Epithelial cell of esophagus (primary cell): ENCODE results near the gene RANBP17.
A peak's percentile ranks its signal among the peaks of the same experiment; 100 is the strongest.

Source experiments
- DNase-seq: peaks from one replicate; pipeline ENCODE4 v3.0.0; 2010; ENCODE audit warnings: low read depth
- H3K4me3 ChIP-seq: 2 replicates; pipeline ENCODE4 v1.5.1; 2011; ENCODE audit warnings: mild to moderate bottlenecking, low read length, control low read depth
- TF ChIP-seq, protein P1 (sequence below): IDR thresholded peaks from 2 replicates; pipeline ENCODE4 v1.5.1; 2011; ENCODE audit warnings: low read depth, mild to moderate bottlenecking, low read length, control low read depth, inconsistent platforms; ENCODE audit not compliant: insufficient read depth; ENCODE audit errors: missing control alignments

Gene RANBP17

DNA sequence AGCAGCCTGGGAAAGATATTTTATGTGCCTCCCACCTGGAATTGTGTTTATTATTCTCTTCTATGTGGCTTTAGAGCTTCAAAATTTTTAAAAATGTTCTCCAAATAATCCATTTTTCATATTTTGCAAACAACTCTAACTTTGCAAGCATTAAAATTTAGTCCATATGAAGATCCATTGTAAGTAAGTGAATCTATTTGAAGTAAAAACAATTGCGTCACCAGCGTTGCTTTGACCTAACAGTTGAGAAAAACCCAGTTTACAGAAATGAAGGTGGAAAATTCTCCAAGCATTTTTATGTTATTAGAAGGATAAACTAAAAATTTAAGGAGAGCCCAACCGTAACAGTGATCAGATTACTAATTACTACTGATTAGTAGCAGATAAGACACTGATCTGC is 408.3 kb downstream of the RANBP17 start:
- no peak overlapping the region for H3K4me3 ChIP-seq
- TF ChIP-seq, protein P1, sequence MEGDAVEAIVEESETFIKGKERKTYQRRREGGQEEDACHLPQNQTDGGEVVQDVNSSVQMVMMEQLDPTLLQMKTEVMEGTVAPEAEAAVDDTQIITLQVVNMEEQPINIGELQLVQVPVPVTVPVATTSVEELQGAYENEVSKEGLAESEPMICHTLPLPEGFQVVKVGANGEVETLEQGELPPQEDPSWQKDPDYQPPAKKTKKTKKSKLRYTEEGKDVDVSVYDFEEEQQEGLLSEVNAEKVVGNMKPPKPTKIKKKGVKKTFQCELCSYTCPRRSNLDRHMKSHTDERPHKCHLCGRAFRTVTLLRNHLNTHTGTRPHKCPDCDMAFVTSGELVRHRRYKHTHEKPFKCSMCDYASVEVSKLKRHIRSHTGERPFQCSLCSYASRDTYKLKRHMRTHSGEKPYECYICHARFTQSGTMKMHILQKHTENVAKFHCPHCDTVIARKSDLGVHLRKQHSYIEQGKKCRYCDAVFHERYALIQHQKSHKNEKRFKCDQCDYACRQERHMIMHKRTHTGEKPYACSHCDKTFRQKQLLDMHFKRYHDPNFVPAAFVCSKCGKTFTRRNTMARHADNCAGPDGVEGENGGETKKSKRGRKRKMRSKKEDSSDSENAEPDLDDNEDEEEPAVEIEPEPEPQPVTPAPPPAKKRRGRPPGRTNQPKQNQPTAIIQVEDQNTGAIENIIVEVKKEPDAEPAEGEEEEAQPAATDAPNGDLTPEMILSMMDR = no peak
- no peak for DNase-seq

DNA sequence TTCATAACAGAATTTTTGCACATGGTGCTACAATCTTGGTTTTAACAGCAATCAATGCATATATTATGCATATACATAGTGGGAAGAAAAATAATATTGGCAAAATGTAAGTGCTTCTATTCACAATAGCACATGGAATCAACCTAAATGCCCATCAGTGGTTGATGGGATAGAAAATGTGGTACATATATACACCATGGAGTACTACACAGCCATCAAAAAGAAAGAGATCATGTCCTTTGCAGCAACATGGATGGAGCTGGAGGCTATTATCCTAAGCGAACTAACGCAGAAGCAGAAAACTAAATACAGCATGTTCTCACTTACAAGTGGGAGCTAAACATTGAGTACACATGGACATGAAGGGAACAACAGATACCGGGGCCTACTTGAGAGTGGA is 410.0 kb downstream of the RANBP17 start:
- TF ChIP-seq, protein P1 = no peak
- no peak overlapping the region for H3K4me3 ChIP-seq
- no peak for DNase-seq

DNA sequence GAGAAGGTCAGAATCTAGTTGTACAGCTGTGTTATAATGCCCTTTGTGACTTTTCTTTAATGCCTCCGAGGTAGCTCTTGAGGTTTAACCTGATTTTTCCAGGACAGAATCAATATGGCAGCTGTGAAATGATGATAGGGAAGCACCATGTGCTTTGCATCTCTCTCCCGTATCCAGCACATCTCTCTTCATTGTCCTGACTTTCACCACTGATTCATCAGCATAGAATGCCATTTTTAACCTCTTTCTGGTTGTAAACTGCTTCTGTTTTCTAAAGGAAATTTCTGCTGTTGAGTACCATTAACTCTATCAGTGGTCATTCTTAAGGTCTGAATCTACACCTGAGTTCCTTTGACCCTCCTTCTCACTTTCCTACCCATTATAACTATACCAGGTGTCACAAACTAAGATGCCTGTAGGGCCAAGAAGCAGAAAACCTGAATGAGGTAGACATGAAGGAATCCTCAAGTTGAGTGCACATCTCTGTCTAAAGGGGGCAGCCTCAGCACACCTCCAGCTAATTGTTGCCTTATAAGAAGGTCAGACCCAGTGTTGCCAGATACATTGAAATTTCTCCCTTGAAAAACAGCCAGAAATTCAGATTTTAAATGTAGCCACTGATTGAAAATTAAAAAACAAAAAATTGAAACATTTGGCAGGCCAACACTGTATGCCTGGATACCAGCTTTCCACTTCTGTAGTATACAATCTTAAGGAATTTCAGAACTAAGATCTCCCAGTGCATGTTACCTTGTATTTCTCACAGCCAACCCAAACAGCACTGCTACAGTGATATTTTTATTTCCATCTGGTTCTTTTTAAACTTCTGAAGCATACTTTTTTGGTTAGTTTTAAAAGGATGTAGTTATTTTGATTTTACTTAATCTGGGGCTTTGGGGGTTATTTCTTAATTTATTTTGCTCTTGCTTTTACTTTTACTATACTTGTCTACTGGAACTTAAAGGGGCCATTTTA is 411.5 kb downstream of the RANBP17 start:
- no peak overlapping the region for H3K4me3 ChIP-seq
- DNase-seq = peak; percentile 55
- TF ChIP-seq, protein P1 = peak; percentile 51

GRCh38 chr5:171275841-171276544 is 414.2 kb downstream of the RANBP17 start:
- no peak overlapping the region for H3K4me3 ChIP-seq
- no peak for DNase-seq
- TF ChIP-seq, protein P1 = no peak

- no peak overlapping the region for H3K4me3 ChIP-seq
- TF ChIP-seq, protein P1 = no peak
- DNase-seq = no peak
Observed at GRCh38 chr5:171283753-171284152, 421.9 kb downstream of the RANBP17 start.

- TF ChIP-seq, protein P1 = no peak
- no peak overlapping the region for H3K4me3 ChIP-seq
- DNase-seq = no peak
Observed at GRCh38 chr5:171285465-171285864, 423.6 kb downstream of the RANBP17 start.

DNA sequence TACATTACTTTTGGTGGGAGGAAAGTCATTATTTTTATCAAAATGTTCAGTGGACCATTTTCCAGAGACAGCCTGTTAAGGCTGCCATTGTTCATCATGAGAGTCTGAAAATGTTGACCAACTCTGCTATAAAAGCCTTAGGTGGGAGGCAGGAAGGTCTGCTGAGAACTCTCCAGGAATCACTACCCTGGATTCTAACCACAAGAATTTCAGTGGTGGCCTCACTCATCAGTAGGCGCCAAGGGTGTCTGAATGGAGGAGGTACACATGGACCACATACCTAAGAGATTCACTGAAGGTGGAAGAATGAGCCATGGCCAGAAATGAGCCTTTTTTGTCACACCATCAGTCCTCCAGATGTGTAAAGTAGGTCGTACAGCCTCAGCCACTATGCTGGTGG is 426.2 kb downstream of the RANBP17 start:
- no peak overlapping the region for H3K4me3 ChIP-seq
- DNase-seq = no peak

More for the DNA sequence above, 426.2 kb downstream of the RANBP17 start:
- TF ChIP-seq, protein P1 = no peak
